GM18520 (cell line): Measurements from ENCODE around the gene GAK.

Source experiments
- ATAC-seq: cut with Tn5 transposase; IDR thresholded peaks from one replicate; pipeline ENCODE4 v1.9.1; 2021; ENCODE audit not compliant: unreplicated experiment

The GAK gene

GRCh38 chr4:909821-910220 lies 22.3 kb downstream of the GAK start:
- no peak for ATAC-seq

DNA sequence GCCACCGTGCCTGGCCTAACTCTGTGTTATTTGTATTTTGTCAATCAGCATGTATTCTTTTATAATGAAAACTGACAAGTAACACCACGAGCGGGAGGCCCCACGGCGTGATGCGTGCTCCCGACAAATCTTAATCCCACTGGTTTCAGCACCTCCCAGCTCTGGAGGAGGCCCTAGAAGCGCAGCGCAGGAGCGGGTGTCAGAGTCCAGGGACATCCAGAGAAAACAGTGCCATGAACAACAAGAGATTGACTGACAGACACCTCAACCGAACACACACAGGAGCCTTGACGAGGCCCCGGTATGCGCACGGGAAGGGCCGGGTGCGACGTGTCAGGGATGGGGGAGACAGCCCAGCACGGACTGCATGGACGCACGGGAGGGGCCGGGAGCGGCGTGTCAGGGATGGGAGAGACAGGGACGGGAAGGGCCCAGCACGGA lies 23.0 kb downstream of the GAK start:
- no peak for ATAC-seq

GRCh38 chr4:907691-908425 lies 24.3 kb downstream of the GAK start:
- no peak for ATAC-seq

DNA sequence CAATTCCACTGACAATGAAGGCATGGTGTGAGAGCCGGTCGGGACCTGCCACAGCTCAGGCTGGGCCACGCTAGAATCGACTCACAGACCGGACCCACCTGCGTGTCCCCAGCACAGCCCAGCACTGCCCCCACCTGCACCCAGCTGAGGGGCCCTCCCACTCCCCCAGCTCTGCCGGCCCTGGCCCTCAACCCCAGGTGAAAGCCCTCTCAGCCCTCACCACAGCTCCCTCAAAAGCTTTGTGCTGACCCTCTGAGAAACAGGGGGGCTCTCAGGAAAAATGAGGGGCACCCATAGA lies 25.1 kb downstream of the GAK start:
- no peak for ATAC-seq

- no peak for ATAC-seq
Measured at GRCh38 chr4:906339-907102, 25.6 kb downstream of the GAK start.

DNA sequence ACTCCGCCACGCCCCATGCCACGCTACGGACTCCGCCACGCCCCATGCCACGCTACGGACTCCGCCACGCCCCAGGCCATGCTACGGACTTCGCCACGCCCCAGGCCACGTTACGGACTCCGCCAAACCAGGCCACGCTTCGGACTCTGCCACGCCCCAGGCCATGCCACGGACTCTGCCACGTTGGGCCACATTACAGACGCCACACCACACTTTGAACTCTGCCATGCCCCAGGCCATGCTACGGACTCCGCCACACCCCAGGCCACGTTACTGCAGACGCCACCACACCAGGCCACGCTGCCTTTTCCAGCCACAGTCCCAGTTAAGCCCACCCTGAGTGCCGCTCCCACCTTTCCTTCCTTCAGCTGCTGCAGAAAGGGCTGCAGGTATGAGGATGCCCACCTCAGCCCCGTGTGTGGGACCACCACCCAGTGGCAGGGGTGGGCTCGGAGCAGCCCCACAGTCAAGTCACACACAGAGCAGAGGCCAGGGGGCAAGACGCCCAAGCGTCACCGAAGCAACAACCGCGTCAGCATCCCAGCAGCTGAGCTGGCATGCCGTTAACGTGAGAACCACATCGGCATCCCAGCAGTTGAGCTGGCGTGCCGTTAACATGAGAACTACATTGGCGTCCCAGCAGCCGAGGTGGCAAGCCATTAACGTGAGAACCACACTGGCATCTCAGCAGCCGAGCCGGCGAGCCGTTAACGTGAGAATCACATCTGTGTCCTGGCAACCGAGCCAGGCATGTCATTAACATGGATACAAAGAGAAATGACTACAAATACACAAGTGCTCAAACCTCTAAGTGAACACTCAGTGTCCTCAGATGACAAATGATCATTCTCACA lies 26.4 kb downstream of the GAK start:
- ATAC-seq, result no peak

- ATAC-seq, result no peak
Measured at GRCh38 chr4:903066-904046, 28.8 kb downstream of the GAK start.

GRCh38 chr4:901192-901910 lies 30.8 kb downstream of the GAK start:
- ATAC-seq, result no peak

- ATAC-seq, result no peak
Measured at GRCh38 chr4:900721-901120, 31.4 kb downstream of the GAK start.

DNA sequence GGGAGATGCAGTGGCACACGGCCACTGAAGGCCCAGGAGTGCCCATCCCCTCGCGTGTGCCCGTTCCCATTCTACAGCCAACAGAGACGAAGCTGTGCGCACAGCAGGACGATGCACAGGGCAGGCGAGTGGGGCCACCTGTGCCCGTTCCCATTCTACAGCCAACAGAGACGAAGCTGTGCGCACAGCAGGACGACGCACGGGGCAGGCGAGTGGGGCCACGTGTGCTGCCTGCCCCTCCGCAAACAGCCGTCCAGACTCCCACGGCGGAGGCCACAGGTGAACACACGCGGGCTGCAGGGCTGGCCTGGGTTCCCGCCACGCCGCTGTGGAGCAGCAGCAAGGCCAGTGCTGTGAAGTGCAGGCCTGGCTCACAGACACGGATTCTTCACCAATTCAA lies 32.0 kb downstream of the GAK start:
- ATAC-seq, result no peak

DNA sequence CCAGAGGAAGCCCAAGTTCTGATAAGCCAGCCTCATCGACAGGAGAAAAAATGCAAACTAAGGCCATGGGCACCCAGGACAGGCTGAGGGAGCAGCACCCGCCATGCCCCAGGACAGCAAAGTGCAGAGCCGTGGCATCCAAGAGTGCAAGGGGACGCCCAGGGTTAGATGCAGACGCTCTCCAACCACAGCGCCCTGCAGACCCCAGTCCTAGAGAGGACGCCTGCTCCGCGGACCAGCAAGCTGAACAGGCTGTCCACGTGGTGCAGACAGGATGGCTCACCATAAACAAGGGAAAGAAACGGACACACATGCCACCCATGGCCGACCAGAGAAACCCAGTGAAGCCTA lies 32.6 kb downstream of the GAK start:
- ATAC-seq, result no peak

- ATAC-seq, result no peak
Measured at GRCh38 chr4:898869-899555, 33.1 kb downstream of the GAK start.

- ATAC-seq, result no peak
Measured at GRCh38 chr4:898123-898522, 34.0 kb downstream of the GAK start.

DNA sequence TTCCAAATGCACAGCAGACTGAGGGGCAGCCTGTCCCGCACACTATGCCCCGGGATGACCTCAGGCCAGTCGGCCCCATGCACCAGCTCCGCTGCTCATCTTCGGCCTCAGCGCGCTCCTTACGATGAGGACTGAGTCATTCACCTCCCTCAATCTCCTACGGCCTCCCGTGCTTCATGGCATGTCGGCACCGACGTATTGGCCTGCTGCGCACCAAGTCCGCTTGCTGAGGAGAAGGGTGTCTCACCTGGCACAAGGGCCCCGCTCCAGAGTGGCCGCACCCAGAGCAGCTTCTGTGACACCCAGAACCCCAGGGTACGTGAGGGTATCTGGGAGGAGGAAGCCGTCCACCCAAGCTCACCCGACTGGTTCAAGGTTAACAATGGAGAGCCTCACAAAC lies 35.5 kb downstream of the GAK start:
- no peak for ATAC-seq

DNA sequence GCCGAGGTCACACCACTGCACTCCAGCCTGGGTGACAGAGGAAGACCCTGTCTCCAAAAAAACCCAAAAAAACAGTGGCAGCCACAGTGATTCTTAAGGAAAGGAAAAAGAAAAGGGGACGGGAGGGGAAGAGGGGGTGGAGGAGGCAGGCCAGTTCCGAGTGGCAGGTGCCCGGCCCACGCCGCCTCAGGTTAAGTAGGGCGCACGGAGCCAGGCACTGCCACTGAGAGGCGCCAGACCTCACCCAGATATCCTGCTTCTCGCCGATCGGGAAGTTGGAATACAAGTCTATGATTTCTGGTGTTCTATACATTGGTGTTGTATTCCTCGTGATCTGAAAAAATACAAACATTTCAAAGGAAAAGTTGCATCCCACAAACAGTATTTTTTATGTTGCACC lies 35.9 kb downstream of the GAK start:
- ATAC-seq, result no peak

DNA sequence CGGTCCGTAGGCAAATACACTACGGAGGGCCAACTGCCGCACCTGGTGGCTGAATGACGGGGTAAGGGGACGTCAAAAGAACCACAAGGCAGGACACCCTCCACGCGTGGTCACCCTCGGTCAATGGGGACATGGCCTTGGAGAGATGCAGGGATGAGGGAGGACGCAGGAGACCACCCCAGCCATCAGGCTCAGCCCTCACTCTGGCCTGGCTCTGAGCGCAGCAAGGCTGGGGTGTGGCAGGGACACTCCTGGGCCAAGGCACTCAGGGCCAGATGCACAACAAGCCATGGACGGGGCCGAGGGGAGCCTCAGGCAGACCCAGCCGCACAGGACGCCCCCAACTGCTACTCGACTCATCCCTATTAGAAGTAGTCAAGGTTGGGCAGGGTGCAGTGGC lies 36.5 kb downstream of the GAK start:
- no peak for ATAC-seq

DNA sequence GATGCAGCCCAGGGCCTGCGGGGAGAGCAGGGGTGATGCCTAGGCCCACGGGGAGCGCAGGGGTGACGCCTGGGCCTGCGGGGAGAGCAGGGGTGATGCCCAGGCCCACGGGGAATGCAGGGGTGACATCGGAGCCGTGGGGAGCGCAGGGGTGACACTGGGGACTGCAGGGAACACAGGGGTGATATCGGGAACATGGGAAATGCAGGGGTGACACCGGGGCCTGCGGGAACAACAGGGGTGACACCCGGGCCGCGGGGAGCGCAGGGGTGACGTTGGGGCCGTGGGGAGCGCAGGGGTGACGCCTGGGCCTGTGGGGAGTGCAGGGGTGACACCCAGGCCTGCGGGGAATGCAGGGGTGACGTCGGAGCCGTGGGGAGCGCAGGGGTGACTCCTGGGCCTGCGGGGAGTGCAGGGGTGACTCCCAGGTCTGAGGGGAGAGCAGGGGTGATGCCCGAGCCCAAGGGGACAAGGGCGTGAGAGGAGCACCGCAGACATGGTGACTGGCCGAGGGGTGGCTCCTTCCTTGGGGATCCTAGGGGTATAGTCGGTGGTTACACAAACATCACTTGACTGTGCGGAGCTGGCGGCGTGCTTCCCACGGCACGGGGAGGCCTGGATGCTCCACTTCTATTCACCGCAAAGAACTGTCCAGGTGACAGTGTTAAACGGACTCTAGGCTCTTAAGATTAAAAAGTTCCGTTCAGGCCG lies 38.0 kb downstream of the GAK start:
- no peak for ATAC-seq

DNA sequence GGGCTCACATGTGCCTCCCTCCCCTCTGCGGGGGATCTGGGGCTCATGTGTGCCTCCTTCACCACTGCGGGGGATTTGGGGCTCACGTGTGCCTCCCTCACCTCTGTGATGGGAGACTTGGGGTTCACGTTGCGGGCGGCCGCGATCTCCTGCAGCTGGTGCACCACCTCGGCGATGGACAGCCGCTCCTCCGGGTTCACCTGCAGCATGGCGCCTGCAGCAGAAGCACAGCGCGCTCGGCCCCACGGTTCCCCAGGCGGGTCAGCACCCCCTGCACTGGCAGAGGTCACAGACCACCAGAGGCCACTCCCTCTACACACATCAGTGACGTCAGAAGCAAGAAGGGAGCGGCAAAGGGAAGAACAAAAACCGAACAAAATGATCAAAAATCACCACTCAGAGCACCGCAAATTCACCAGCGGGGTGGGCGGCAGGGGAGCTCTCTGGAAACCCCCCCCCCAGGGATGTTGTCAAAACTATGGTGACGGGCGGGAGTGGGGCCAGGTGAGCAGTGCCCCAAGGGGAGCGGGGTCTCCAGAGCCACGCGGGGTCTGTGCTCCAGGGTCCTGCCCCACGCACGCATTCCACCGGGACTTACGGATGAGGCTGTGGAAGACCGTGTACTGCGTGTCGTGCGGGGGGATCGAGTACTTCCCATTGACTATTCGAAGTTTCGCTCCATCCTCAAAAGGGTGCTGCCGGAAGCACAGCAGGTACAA lies 38.7 kb downstream of the GAK start:
- ATAC-seq, result no peak
